ENCODE measurements around the gene KIF23. TPM values are rescaled to one million over a fixed set of nuclear protein-coding genes. Genes with fewer than 3 reads are reported as not detected.
"Not testable (repeated sequence)": the region's sequence is repeated elsewhere in the genome, so short reads cannot be mapped to it uniquely, and the experiment has no call there.

The KIF23 gene
- total RNA-seq, 1 donor from 2014 or later = 1.5 TPM

DNA sequence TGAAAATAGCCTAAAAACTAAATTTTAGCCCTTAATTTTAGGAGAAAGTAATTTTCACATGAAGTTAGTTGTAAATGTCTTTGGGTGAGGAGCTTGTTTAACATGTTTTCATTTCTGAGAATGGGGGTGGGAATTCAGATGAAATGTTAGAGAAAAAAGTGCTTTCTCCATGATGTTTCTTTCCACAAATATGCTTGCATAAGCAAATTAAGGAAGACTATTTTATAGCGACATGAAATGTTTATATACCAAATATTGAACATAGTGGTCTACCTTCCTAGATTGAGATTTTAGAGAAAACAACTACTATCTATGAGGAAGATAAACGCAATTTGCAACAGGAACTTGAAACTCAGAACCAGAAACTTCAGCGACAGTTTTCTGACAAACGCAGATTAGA, 25.5 kb downstream of the KIF23 start:
- Mint-ChIP-seq H3K4me3 (no peak overlapping the region), H3K36me3 (ENCODE audit: low read depth) (no peaks in the 10 kb centered on the region), H3K27ac (no peak overlapping the region), H3K27me3 (no peaks in the 10 kb centered on the region), H3K4me1 (peaks cover 16% of the 10 kb centered on the region), H3K9me3 (no peaks in the 10 kb centered on the region)
- CTCF ChIA-PET = no interaction called here
- no peak for ATAC-seq (ENCODE audit: low read depth)
- DNase-seq = no peak
- POLR2A ChIA-PET = interaction anchor here (0.6 to 2.0 kb wide), 2 partner anchors 14 to 1305 kb away, joined by 3 to 12 read pairs; partner anchors contain the start of gene RPLP1
- intact Hi-C loops (cut with micrococcal nuclease) = no loop called here
- TF ChIP-seq, protein P1, sequence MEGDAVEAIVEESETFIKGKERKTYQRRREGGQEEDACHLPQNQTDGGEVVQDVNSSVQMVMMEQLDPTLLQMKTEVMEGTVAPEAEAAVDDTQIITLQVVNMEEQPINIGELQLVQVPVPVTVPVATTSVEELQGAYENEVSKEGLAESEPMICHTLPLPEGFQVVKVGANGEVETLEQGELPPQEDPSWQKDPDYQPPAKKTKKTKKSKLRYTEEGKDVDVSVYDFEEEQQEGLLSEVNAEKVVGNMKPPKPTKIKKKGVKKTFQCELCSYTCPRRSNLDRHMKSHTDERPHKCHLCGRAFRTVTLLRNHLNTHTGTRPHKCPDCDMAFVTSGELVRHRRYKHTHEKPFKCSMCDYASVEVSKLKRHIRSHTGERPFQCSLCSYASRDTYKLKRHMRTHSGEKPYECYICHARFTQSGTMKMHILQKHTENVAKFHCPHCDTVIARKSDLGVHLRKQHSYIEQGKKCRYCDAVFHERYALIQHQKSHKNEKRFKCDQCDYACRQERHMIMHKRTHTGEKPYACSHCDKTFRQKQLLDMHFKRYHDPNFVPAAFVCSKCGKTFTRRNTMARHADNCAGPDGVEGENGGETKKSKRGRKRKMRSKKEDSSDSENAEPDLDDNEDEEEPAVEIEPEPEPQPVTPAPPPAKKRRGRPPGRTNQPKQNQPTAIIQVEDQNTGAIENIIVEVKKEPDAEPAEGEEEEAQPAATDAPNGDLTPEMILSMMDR (IDR thresholded peaks at IDR 0.05) = no peak

GRCh38 chr15:69443032-69443611, 29.0 kb downstream of the KIF23 start:
- ChIA-PET CTCF (interaction anchor here (1.1 to 1.3 kb wide), 2 partner anchors 15 to 19 kb away, joined by 3 read pairs; no protein-coding TSS in a partner anchor), POLR2A (interaction anchor here (0.7 to 4.7 kb wide), 3 partner anchors 11 to 826 kb away, joined by 6 to 135 read pairs (median 10); partner anchors contain the start of gene RPLP1)
- Mint-ChIP-seq H3K27ac (peak overlapping the region; percentile 72), H3K36me3 (ENCODE audit: low read depth) (no peaks in the 10 kb centered on the region), H3K9me3 (no peaks in the 10 kb centered on the region), H3K4me3 (peak overlapping the region; percentile 32), H3K4me1 (peaks cover 18% of the 10 kb centered on the region), H3K27me3 (no peaks in the 10 kb centered on the region)
- TF ChIP-seq, protein P1 (IDR thresholded peaks at IDR 0.05) = no peak
- intact Hi-C loops (cut with micrococcal nuclease) = loop anchor here (1.0 kb wide), 2 partner anchors 9 to 29 kb away; partner anchors contain the start of genes KIF23 and RPLP1
- DNase-seq = no peak
- peak; percentile 95 for ATAC-seq (ENCODE audit: low read depth)

GRCh38 chr15:69444686-69445085, 30.5 kb downstream of the KIF23 start:
- Mint-ChIP-seq H3K27me3 (no peaks in the 10 kb centered on the region), H3K9me3 (no peaks in the 10 kb centered on the region), H3K27ac (peak overlapping the region; percentile 31), H3K4me1 (peaks cover 18% of the 10 kb centered on the region), H3K4me3 (no peak overlapping the region), H3K36me3 (ENCODE audit: low read depth) (no peaks in the 10 kb centered on the region)
- DNase-seq (no peak), ATAC-seq (ENCODE audit: low read depth) (peak; percentile 49)
- POLR2A ChIA-PET = interaction anchor here (4.7 kb wide), 1 partner anchor 9 kb away, joined by 135 read pairs; the partner anchor contains the start of gene RPLP1
- intact Hi-C loops (cut with micrococcal nuclease) = no loop called here
- TF ChIP-seq, protein P1 (IDR thresholded peaks at IDR 0.05) = no peak
- CTCF ChIA-PET = no interaction called here

- no peaks in the 10 kb centered on the region for H3K27me3 Mint-ChIP-seq
- intact Hi-C loops (cut with micrococcal nuclease) = no loop called here
- H3K4me1 Mint-ChIP-seq = peaks cover 21% of the 10 kb centered on the region
- no peak for DNase-seq
- no peak for ATAC-seq (ENCODE audit: low read depth)
- TF ChIP-seq, protein P1 (IDR thresholded peaks at IDR 0.05) = no peak
- no peaks in the 10 kb centered on the region for H3K36me3 Mint-ChIP-seq (ENCODE audit: low read depth)
- no peaks in the 10 kb centered on the region for H3K9me3 Mint-ChIP-seq
- ChIA-PET CTCF (no interaction called here), POLR2A (interaction anchor here (1.7 kb wide), 1 partner anchor 9 kb away, joined by 6 read pairs; no protein-coding TSS in a partner anchor)
- no peak overlapping the region for H3K4me3 Mint-ChIP-seq
- H3K27ac Mint-ChIP-seq = no peak overlapping the region
These were observed 32.8 kb downstream of the KIF23 start for GRCh38 chr15:69446953-69447352.

DNA sequence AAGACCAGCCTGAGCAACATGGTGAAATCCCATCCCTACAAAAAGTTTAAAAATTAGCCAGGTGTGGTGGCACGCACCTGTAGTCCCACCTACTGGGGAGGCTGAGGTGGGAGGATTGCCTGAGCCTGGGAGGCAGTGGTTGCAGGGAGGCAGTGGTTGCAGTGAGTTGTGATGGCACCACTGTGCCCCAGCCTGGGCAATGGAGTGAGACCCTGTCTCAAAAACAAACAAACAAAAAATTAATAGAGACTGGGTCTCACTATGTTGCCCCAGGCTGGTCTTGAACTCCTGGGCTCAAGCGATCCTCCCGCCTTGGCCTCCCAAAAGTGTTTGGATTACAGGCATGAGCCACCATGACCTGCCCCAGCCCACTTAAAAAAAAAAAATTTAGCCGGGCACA, 36.1 kb downstream of the KIF23 start:
- H3K9me3 Mint-ChIP-seq; H3K27ac Mint-ChIP-seq; CTCF ChIA-PET; ATAC-seq (ENCODE audit: low read depth); DNase-seq; H3K4me3 Mint-ChIP-seq; H3K27me3 Mint-ChIP-seq: not testable (repeated sequence)
- H3K36me3 Mint-ChIP-seq (ENCODE audit: low read depth) = peaks cover 27% of the 10 kb centered on the region
- intact Hi-C loops (cut with micrococcal nuclease) = loop anchor here (5.0 to 10.0 kb wide), 2 partner anchors 625 to 1312 kb away; partner anchors contain the start of genes ANP32A and UACA
- peaks cover 31% of the 10 kb centered on the region for H3K4me1 Mint-ChIP-seq
- POLR2A ChIA-PET = interaction anchor here (5.0 kb wide), 1 partner anchor 13 kb away, joined by 156 read pairs; no protein-coding TSS in a partner anchor

Data from activated B cell treated with CpG ODN at 0.5 μM for 24 hours (primary cell).